HEK293 (cell line): Measurements from ENCODE around the gene GTF2A1.

Experiments
- CTCF ChIA-PET: fragments of 350-600 bp; formaldehyde crosslinking; extraction: SDS; loops from one replicate; lab custom pipeline; 2021; ENCODE audit warnings: antibody characterized with exemption; lab: Yijun Ruan, JAX
- POLR2A ChIA-PET: fragments of 300-600 bp; formaldehyde crosslinking; extraction: SDS; loops from one replicate; lab custom pipeline; 2020; ENCODE audit warnings: antibody characterized with exemption, inconsistent platforms; lab: Yijun Ruan, JAX
- H3K27ac ChIP-seq: fragments of 200-500 bp; sonication (Bioruptor generic); 2 replicates; pipeline ENCODE4 v1.5.1; 2014; ENCODE audit warnings: low read depth, low read length, control low read depth, inconsistent platforms; ENCODE audit errors: extremely low read depth
- H3K36me3 ChIP-seq, 2 experiments: fragments of 200-500 bp in 1 of 2; sonication (Bioruptor generic) in 1 of 2; 1 replicate in 1 of 2; 2 replicates in 1 of 2; pipeline ENCODE4 v1.5.1; 2014 to 2017; ENCODE audit warnings: inconsistent platforms in 2 of 2, low read length in 2 of 2; ENCODE audit not compliant: control insufficient read depth in 2 of 2, insufficient read depth in 1 of 2
- H3K4me1 ChIP-seq: fragments of 200-500 bp; sonication (Bioruptor generic); 2 replicates; pipeline ENCODE4 v1.5.1; 2014; ENCODE audit warnings: mild to moderate bottlenecking, low read length, inconsistent platforms; ENCODE audit not compliant: control insufficient read depth, insufficient read depth
- H3K4me3 ChIP-seq: 2 replicates; pipeline ENCODE4 v1.5.1; 2011; ENCODE audit warnings: low read depth, mild to moderate bottlenecking, control low read depth, low read length, moderate library complexity
- H3K9me3 ChIP-seq: fragments of 200-500 bp; sonication (Bioruptor generic); 2 replicates; pipeline ENCODE4 v1.5.1; 2014; ENCODE audit warnings: low read depth, low read length, inconsistent platforms; ENCODE audit not compliant: control insufficient read depth, insufficient read depth
- SP7 ChIP-seq: fragments of 450-650 bp; formaldehyde crosslinking; IDR thresholded peaks from 2 replicates; pipeline ENCODE4 v1.5.1; 2016; ENCODE audit warnings: missing biosample characterization, missing genetic modification characterization
- TRIM28 ChIP-seq: IDR thresholded peaks from 2 replicates; pipeline ENCODE4 v1.6.1; 2011; ENCODE audit warnings: low read length, control low read depth, borderline replicate concordance
- ZBTB1 ChIP-seq: fragments of 450-650 bp; formaldehyde crosslinking; IDR thresholded peaks from 2 replicates; pipeline ENCODE4 v1.5.1; 2016; ENCODE audit warnings: missing biosample characterization, missing genetic modification characterization
- ZBTB17 ChIP-seq: fragments of 450-650 bp; formaldehyde crosslinking; IDR thresholded peaks from 2 replicates; pipeline ENCODE4 v1.5.1; 2016; ENCODE audit warnings: missing biosample characterization, missing genetic modification characterization
- ZNF121 ChIP-seq: fragments of 450-650 bp; formaldehyde crosslinking; IDR thresholded peaks from 2 replicates; pipeline ENCODE4 v1.5.1; 2016; ENCODE audit warnings: missing biosample characterization, missing genetic modification characterization
- ZNF335 ChIP-seq: fragments of 450-650 bp; formaldehyde crosslinking; conservative IDR thresholded peaks from 2 replicates; pipeline ENCODE4 v1.5.1; 2016; ENCODE audit warnings: missing biosample characterization, missing genetic modification characterization
- ZNF341 ChIP-seq: fragments of 450-650 bp; formaldehyde crosslinking; IDR thresholded peaks from 2 replicates; pipeline ENCODE4; 2016; ENCODE audit warnings: low read depth, missing biosample characterization, missing genetic modification characterization
- ZNF600 ChIP-seq: fragments of 450-650 bp; formaldehyde crosslinking; IDR thresholded peaks from 2 replicates; pipeline ENCODE4 v1.5.1; 2016; ENCODE audit warnings: missing biosample characterization, missing genetic modification characterization
- ZNF654 ChIP-seq: fragments of 450-650 bp; formaldehyde crosslinking; IDR thresholded peaks from 2 replicates; pipeline ENCODE4 v1.5.1; 2016; ENCODE audit warnings: low read depth, missing biosample characterization, missing genetic modification characterization
- ZNF660 ChIP-seq: fragments of 450-650 bp; IDR thresholded peaks from 2 replicates; pipeline ENCODE4 v1.5.1; 2018; ENCODE audit warnings: missing biosample characterization, mild to moderate bottlenecking, missing genetic modification characterization
- ZNF768 ChIP-seq: fragments of 450-650 bp; formaldehyde crosslinking; IDR thresholded peaks from 2 replicates; pipeline ENCODE4 v1.5.1; 2018; ENCODE audit warnings: missing biosample characterization, mild to moderate bottlenecking, missing genetic modification characterization
- ZSCAN30 ChIP-seq: fragments of 450-650 bp; IDR thresholded peaks from 2 replicates; pipeline ENCODE4 v1.5.1; 2018; ENCODE audit warnings: missing biosample characterization, mild to moderate bottlenecking, missing genetic modification characterization, moderate library complexity
- TF ChIP-seq, protein P1 (sequence below): fragments of 450-650 bp; formaldehyde crosslinking; optimal IDR thresholded peaks from 2 replicates; pipeline ENCODE3; 2016; ENCODE audit warnings: missing biosample characterization, mild to moderate bottlenecking, missing genetic modification characterization
- TF ChIP-seq, protein P2 (sequence below): fragments of 450-650 bp; formaldehyde crosslinking; IDR thresholded peaks from 2 replicates; pipeline ENCODE4 v1.5.0; 2017; ENCODE audit warnings: missing biosample characterization, missing genetic modification characterization, borderline replicate concordance
- TF ChIP-seq, protein P3 (sequence below): fragments of 450-650 bp; formaldehyde crosslinking; IDR thresholded peaks from 2 replicates; pipeline ENCODE4 v1.5.1; 2017; ENCODE audit warnings: missing biosample characterization, missing genetic modification characterization
- TF ChIP-seq, protein P4 (sequence below): fragments of 450-650 bp; formaldehyde crosslinking; IDR thresholded peaks from 2 replicates; pipeline ENCODE4 v1.5.1; 2016; ENCODE audit warnings: missing biosample characterization, missing genetic modification characterization

Gene GTF2A1

DNA sequence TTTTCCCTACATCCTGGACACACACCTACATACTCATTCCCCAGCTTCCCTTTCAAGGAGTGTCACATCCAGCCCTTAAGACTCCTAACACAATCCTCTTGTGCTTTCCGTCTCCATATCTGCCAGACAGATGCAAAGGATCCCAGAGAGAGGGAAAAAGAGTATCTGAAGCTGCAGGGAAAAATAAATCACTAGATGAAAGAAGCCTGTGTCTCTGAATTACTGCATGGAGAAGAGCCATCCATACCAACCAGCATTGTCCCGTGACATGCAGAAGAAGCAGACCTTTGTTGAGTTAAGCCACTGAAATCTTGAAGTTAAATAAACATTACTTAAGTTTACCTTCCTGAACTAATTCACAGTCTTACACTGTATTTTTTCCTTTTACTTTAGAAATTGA lies 54.6 kb downstream of the GTF2A1 start (continued):
- TF ChIP-seq ZBTB1 (tag by site-specific recombination) (no peak), ZNF341 (no peak)
- TF ChIP-seq, all 188 proteins: peak for 0

DNA sequence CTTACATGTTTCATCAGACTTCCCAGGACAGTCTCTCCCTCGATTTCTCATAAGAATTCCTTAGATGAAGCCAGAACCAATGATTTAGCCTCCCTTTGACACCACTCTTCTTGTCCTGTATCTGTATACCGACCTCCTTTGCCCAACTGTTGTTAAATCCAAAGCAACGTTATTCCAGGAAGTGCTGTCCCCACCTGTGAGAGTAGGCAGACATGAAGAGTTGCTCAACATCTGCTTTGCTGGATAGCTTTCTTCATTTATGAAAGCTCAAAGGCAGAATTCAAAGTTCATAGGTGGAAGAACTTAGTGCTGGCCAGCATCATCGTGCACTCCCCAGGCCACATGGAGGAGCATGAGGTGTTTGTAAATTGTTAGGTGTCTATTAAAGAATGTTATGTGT lies 55.6 kb downstream of the GTF2A1 start:
- no peaks in the 10 kb centered on the region for H3K4me1 ChIP-seq
- peak; percentile 43; the same call in 1 of the 2 replicates for TF ChIP-seq ZBTB17 (tag by site-specific recombination)
- TF ChIP-seq, protein P1, sequence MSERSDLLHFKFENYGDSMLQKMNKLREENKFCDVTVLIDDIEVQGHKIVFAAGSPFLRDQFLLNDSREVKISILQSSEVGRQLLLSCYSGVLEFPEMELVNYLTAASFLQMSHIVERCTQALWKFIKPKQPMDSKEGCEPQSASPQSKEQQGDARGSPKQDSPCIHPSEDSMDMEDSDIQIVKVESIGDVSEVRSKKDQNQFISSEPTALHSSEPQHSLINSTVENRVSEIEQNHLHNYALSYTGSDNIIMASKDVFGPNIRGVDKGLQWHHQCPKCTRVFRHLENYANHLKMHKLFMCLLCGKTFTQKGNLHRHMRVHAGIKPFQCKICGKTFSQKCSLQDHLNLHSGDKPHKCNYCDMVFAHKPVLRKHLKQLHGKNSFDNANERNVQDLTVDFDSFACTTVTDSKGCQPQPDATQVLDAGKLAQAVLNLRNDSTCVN (tag by site-specific recombination) = no peak
- TF ChIP-seq, protein P2, sequence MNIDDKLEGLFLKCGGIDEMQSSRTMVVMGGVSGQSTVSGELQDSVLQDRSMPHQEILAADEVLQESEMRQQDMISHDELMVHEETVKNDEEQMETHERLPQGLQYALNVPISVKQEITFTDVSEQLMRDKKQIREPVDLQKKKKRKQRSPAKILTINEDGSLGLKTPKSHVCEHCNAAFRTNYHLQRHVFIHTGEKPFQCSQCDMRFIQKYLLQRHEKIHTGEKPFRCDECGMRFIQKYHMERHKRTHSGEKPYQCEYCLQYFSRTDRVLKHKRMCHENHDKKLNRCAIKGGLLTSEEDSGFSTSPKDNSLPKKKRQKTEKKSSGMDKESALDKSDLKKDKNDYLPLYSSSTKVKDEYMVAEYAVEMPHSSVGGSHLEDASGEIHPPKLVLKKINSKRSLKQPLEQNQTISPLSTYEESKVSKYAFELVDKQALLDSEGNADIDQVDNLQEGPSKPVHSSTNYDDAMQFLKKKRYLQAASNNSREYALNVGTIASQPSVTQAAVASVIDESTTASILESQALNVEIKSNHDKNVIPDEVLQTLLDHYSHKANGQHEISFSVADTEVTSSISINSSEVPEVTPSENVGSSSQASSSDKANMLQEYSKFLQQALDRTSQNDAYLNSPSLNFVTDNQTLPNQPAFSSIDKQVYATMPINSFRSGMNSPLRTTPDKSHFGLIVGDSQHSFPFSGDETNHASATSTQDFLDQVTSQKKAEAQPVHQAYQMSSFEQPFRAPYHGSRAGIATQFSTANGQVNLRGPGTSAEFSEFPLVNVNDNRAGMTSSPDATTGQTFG (tag by site-specific recombination) = no peak
- TF ChIP-seq SP7 (tag by site-specific recombination) = no peak
- no peak for TF ChIP-seq ZNF121
- TF ChIP-seq ZNF600 = no peak
- TF ChIP-seq, protein P3, sequence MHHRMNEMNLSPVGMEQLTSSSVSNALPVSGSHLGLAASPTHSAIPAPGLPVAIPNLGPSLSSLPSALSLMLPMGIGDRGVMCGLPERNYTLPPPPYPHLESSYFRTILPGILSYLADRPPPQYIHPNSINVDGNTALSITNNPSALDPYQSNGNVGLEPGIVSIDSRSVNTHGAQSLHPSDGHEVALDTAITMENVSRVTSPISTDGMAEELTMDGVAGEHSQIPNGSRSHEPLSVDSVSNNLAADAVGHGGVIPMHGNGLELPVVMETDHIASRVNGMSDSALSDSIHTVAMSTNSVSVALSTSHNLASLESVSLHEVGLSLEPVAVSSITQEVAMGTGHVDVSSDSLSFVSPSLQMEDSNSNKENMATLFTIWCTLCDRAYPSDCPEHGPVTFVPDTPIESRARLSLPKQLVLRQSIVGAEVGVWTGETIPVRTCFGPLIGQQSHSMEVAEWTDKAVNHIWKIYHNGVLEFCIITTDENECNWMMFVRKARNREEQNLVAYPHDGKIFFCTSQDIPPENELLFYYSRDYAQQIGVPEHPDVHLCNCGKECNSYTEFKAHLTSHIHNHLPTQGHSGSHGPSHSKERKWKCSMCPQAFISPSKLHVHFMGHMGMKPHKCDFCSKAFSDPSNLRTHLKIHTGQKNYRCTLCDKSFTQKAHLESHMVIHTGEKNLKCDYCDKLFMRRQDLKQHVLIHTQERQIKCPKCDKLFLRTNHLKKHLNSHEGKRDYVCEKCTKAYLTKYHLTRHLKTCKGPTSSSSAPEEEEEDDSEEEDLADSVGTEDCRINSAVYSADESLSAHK (tag by site-specific recombination) = no peak
- ChIA-PET CTCF (interaction anchor here (0.7 to 5.4 kb wide), 5 partner anchors 10 to 290 kb away, joined by 3 to 45 read pairs (median 3); no protein-coding TSS in a partner anchor), POLR2A (no interaction called here)
- no peaks in the 10 kb centered on the region for H3K36me3 ChIP-seq
- no peaks in the 10 kb centered on the region for H3K9me3 ChIP-seq
- no peak overlapping the region for H3K27ac ChIP-seq
- no peak overlapping the region for H3K4me3 ChIP-seq

DNA sequence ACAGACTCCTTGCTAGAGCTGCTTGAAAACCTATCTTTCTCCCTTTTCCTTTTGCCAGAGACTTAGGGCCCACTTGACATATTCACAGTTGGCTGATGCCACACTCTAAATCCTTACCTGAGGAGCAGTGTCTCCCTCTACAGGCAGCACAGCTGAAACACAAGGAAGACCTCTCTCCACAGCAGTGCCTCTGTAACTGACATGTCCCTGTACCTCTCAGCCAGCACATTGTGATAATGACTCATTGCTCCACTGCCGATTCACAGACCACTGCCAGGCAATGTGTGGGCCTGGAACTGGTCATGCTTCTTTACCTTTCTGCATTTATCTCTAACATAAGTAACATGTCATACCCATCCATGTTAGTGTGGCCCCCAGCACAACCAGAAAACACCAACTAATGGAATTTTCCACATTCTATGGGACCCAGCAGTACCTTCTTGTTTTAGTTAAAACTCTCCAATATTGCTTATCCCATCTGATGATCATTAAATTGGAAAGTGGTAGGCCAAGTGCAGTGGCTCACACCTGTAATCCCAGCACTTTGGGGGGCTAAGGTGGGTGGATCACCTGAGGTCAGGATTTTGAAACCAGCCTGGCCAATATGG lies 56.5 kb downstream of the GTF2A1 start:
- no peak overlapping the region for H3K4me3 ChIP-seq
- no peak overlapping the region for H3K27ac ChIP-seq
- H3K36me3 ChIP-seq = no peaks in the 10 kb centered on the region
- POLR2A ChIA-PET = no interaction called here
- no peaks in the 10 kb centered on the region for H3K4me1 ChIP-seq
- TF ChIP-seq TRIM28 = 0 out of 2 replicates have a peak, but pooled peaks have one; percentile 28
- TF ChIP-seq ZNF335 = 0 out of 2 replicates have a peak, but pooled peaks have one; percentile 21
- peak; percentile 65 for TF ChIP-seq ZNF654
- TF ChIP-seq SP7 (tag by site-specific recombination) = 0 out of 2 replicates have a peak, but pooled peaks have one; percentile 12
- TF ChIP-seq, protein P4, sequence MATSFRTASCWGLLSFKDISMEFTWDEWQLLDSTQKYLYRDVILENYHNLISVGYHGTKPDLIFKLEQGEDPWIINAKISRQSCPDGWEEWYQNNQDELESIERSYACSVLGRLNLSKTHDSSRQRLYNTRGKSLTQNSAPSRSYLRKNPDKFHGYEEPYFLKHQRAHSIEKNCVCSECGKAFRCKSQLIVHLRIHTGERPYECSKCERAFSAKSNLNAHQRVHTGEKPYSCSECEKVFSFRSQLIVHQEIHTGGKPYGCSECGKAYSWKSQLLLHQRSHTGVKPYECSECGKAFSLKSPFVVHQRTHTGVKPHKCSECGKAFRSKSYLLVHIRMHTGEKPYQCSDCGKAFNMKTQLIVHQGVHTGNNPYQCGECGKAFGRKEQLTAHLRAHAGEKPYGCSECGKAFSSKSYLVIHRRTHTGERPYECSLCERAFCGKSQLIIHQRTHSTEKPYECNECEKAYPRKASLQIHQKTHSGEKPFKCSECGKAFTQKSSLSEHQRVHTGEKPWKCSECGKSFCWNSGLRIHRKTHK = no peak
- 0 out of 2 replicates have a peak, but pooled peaks have one; percentile 40 for TF ChIP-seq ZSCAN30 (tag by site-specific recombination)
- no peak for TF ChIP-seq ZNF768 (tag by site-specific recombination)
- peak; percentile 70; the same call in 1 of the 2 replicates for TF ChIP-seq ZNF660
- TF ChIP-seq, all 188 proteins: peak for 6
- CTCF ChIA-PET = interaction anchor here (0.6 to 5.4 kb wide), 20 partner anchors 7 to 997 kb away, joined by 3 to 45 read pairs (median 4); no protein-coding TSS in a partner anchor
- no peaks in the 10 kb centered on the region for H3K9me3 ChIP-seq
